HEK293 (cell line): ENCODE measurements around the gene APOC1.

ENCODE experiments used
- CTCF ChIA-PET: fragments of 350-600 bp; formaldehyde crosslinking; extraction: SDS; loops from one replicate; lab custom pipeline; 2021; ENCODE audit warnings: antibody characterized with exemption; lab: Yijun Ruan, JAX
- POLR2A ChIA-PET: fragments of 300-600 bp; formaldehyde crosslinking; extraction: SDS; loops from one replicate; lab custom pipeline; 2020; ENCODE audit warnings: antibody characterized with exemption, inconsistent platforms; lab: Yijun Ruan, JAX
- H3K27ac ChIP-seq: fragments of 200-500 bp; sonication (Bioruptor generic); 2 replicates; pipeline ENCODE4 v1.5.1; 2014; ENCODE audit warnings: low read depth, low read length, control low read depth, inconsistent platforms; ENCODE audit errors: extremely low read depth
- H3K36me3 ChIP-seq, 2 experiments: fragments of 200-500 bp in 1 of 2; sonication (Bioruptor generic) in 1 of 2; 1 replicate in 1 of 2; 2 replicates in 1 of 2; pipeline ENCODE4 v1.5.1; 2014 to 2017; ENCODE audit warnings: inconsistent platforms in 2 of 2, low read length in 2 of 2; ENCODE audit not compliant: control insufficient read depth in 2 of 2, insufficient read depth in 1 of 2
- H3K4me1 ChIP-seq: fragments of 200-500 bp; sonication (Bioruptor generic); 2 replicates; pipeline ENCODE4 v1.5.1; 2014; ENCODE audit warnings: mild to moderate bottlenecking, low read length, inconsistent platforms; ENCODE audit not compliant: control insufficient read depth, insufficient read depth
- H3K4me3 ChIP-seq: 2 replicates; pipeline ENCODE4 v1.5.1; 2011; ENCODE audit warnings: low read depth, mild to moderate bottlenecking, control low read depth, low read length, moderate library complexity
- H3K9me3 ChIP-seq: fragments of 200-500 bp; sonication (Bioruptor generic); 2 replicates; pipeline ENCODE4 v1.5.1; 2014; ENCODE audit warnings: low read depth, low read length, inconsistent platforms; ENCODE audit not compliant: control insufficient read depth, insufficient read depth
- BCL11A ChIP-seq: fragments of 450-650 bp; formaldehyde crosslinking; IDR thresholded peaks from 2 replicates; pipeline ENCODE4 v1.5.1; 2016; ENCODE audit warnings: low read depth, missing biosample characterization, missing genetic modification characterization
- BCL11B ChIP-seq: fragments of 450-650 bp; formaldehyde crosslinking; IDR thresholded peaks from 2 replicates; pipeline ENCODE4 v1.5.1; 2016; ENCODE audit warnings: low read depth, missing biosample characterization, missing genetic modification characterization
- MZF1 ChIP-seq: fragments of 450-650 bp; formaldehyde crosslinking; IDR thresholded peaks from 2 replicates; pipeline ENCODE4 v1.5.1; 2017; ENCODE audit warnings: missing biosample characterization, missing genetic modification characterization, borderline replicate concordance
- RBAK ChIP-seq: fragments of 450-650 bp; formaldehyde crosslinking; IDR thresholded peaks from 2 replicates; pipeline ENCODE4 v1.5.1; 2016; ENCODE audit warnings: missing biosample characterization, missing genetic modification characterization
- TRIM28 ChIP-seq: IDR thresholded peaks from 2 replicates; pipeline ENCODE4 v1.6.1; 2011; ENCODE audit warnings: low read length, control low read depth, borderline replicate concordance
- ZBTB17 ChIP-seq: fragments of 450-650 bp; formaldehyde crosslinking; IDR thresholded peaks from 2 replicates; pipeline ENCODE4 v1.5.1; 2016; ENCODE audit warnings: missing biosample characterization, missing genetic modification characterization
- ZIC2 ChIP-seq: fragments of 450-650 bp; formaldehyde crosslinking; IDR thresholded peaks from 2 replicates; pipeline ENCODE4 v1.5.1; 2016; ENCODE audit warnings: missing biosample characterization, missing genetic modification characterization
- ZNF133 ChIP-seq: fragments of 450-650 bp; formaldehyde crosslinking; IDR thresholded peaks from 2 replicates; pipeline ENCODE4 v1.5.1; 2016; ENCODE audit warnings: missing biosample characterization, missing genetic modification characterization
- ZNF2 ChIP-seq: fragments of 450-650 bp; formaldehyde crosslinking; IDR thresholded peaks from 2 replicates; pipeline ENCODE4 v1.5.1; 2016; ENCODE audit warnings: missing biosample characterization, missing genetic modification characterization
- ZNF24 ChIP-seq: fragments of 450-650 bp; formaldehyde crosslinking; IDR thresholded peaks from 2 replicates; pipeline ENCODE4 v1.5.1; 2016; ENCODE audit warnings: missing biosample characterization, missing genetic modification characterization
- ZNF600 ChIP-seq: fragments of 450-650 bp; formaldehyde crosslinking; IDR thresholded peaks from 2 replicates; pipeline ENCODE4 v1.5.1; 2016; ENCODE audit warnings: missing biosample characterization, missing genetic modification characterization
- ZNF654 ChIP-seq: fragments of 450-650 bp; formaldehyde crosslinking; IDR thresholded peaks from 2 replicates; pipeline ENCODE4 v1.5.1; 2016; ENCODE audit warnings: low read depth, missing biosample characterization, missing genetic modification characterization
- ZNF776 ChIP-seq: fragments of 450-650 bp; formaldehyde crosslinking; IDR thresholded peaks from 2 replicates; pipeline ENCODE4 v1.5.0; 2017; ENCODE audit warnings: missing biosample characterization, missing genetic modification characterization, borderline replicate concordance
- ZNF830 ChIP-seq: fragments of 450-650 bp; IDR thresholded peaks from 2 replicates; pipeline ENCODE4 v1.5.0; 2018; ENCODE audit warnings: missing biosample characterization, missing genetic modification characterization, low read depth, mild to moderate bottlenecking, moderate library complexity
- ZSCAN30 ChIP-seq: fragments of 450-650 bp; IDR thresholded peaks from 2 replicates; pipeline ENCODE4 v1.5.1; 2018; ENCODE audit warnings: missing biosample characterization, mild to moderate bottlenecking, missing genetic modification characterization, moderate library complexity
- TF ChIP-seq, protein P1 (sequence below): fragments of 450-650 bp; formaldehyde crosslinking; IDR thresholded peaks from 2 replicates; pipeline ENCODE4 v1.5.1; 2016; ENCODE audit warnings: missing biosample characterization, missing genetic modification characterization
- TF ChIP-seq, protein P2 (sequence below): fragments of 450-650 bp; formaldehyde crosslinking; IDR thresholded peaks from 2 replicates; pipeline ENCODE4 v1.5.1; 2016; ENCODE audit warnings: missing biosample characterization, missing genetic modification characterization, borderline replicate concordance

Gene APOC1

DNA sequence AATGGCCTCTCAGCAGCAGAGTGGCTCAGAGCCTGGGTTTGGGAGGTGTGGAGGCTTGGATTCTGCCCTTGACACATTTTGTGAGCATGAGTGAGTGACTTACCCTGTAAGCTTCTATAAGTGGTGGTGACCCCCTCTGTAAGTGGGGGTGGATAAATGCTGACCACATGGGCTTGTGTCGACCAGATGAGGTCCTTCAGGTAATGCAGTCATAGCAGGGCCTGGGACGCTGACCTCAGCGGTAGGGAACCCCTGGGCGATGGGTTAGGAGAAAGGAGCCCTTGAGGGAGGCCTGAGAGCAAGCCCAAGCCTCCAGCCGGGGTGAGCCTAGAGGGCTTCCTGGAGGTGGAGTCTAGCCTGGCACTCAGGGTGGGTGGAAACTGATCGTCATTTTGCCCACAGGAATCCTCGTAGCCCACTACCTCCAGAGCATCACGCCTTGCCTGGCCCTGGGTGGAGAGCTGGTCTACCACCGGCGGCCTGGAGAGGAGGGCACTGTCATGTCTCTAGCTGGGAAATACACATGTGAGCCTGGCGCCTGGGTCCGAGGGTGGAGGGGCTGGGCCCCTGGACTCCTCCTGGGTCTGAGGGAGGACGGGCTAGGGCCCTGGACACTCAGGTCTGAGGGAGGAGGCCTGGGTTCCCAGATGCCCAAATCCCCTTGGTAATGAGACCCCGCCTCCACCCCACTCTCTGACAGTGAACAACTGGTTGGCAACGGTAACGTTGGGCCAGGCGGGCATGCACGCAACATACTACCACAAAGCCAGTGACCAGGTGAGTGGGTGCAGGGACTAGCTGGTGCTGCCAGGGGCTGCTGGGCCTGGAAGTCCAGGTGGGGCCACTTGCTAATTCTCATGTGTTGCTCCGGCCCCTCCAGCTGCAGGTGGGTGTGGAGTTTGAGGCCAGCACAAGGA lies 13.8 kb upstream of the APOC1 start:
- peaks cover 41 to 61% of the 10 kb centered on the region in 2 experiments for H3K36me3 ChIP-seq
- POLR2A ChIA-PET, result interaction anchor here (0.7 to 2.2 kb wide), 3 partner anchors 10 to 116 kb away, joined by 3 to 10 read pairs (median 4); no protein-coding TSS in a partner anchor
- H3K9me3 ChIP-seq, result no peaks in the 10 kb centered on the region
- CTCF ChIA-PET, result interaction anchor here (0.6 to 0.7 kb wide), 2 partner anchors 8 to 117 kb away, joined by 3 to 4 read pairs; no protein-coding TSS in a partner anchor
- H3K4me1 ChIP-seq, result peaks cover 4% of the 10 kb centered on the region; the same call in 1 of the 2 replicates
- no peak overlapping the region for H3K27ac ChIP-seq
- no peak for TF ChIP-seq ZNF133
- H3K4me3 ChIP-seq, result no peak overlapping the region

GRCh38 chr19:44903216-44903601 lies 11.2 kb upstream of the APOC1 start:
- Histone ChIP-seq H3K4me3 (no peak overlapping the region), H3K9me3 (no peaks in the 10 kb centered on the region), H3K36me3 (peaks cover 25 to 35% of the 10 kb centered on the region in 2 experiments; a peak in 2 of 3 replicates), H3K4me1 (peaks cover 6% of the 10 kb centered on the region; the same call in 1 of the 2 replicates), H3K27ac (no peak overlapping the region)
- ChIA-PET POLR2A (no interaction called here), CTCF (interaction anchor here (0.6 to 5.0 kb wide), 24 partner anchors 8 to 707 kb away, joined by 3 to 101 read pairs (median 4); partner anchors contain the start of genes APOC1, APOC2, CLPTM1 and TOMM40)
- TF ChIP-seq ZNF2 (tag by site-specific recombination), result no peak
- TF ChIP-seq ZIC2, result no peak
- TF ChIP-seq ZNF24 (tag by site-specific recombination), result no peak
- no peak for TF ChIP-seq MZF1 (tag by site-specific recombination)
- TF ChIP-seq, protein P1, sequence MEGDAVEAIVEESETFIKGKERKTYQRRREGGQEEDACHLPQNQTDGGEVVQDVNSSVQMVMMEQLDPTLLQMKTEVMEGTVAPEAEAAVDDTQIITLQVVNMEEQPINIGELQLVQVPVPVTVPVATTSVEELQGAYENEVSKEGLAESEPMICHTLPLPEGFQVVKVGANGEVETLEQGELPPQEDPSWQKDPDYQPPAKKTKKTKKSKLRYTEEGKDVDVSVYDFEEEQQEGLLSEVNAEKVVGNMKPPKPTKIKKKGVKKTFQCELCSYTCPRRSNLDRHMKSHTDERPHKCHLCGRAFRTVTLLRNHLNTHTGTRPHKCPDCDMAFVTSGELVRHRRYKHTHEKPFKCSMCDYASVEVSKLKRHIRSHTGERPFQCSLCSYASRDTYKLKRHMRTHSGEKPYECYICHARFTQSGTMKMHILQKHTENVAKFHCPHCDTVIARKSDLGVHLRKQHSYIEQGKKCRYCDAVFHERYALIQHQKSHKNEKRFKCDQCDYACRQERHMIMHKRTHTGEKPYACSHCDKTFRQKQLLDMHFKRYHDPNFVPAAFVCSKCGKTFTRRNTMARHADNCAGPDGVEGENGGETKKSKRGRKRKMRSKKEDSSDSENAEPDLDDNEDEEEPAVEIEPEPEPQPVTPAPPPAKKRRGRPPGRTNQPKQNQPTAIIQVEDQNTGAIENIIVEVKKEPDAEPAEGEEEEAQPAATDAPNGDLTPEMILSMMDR, result no peak
- TF ChIP-seq, protein P2, sequence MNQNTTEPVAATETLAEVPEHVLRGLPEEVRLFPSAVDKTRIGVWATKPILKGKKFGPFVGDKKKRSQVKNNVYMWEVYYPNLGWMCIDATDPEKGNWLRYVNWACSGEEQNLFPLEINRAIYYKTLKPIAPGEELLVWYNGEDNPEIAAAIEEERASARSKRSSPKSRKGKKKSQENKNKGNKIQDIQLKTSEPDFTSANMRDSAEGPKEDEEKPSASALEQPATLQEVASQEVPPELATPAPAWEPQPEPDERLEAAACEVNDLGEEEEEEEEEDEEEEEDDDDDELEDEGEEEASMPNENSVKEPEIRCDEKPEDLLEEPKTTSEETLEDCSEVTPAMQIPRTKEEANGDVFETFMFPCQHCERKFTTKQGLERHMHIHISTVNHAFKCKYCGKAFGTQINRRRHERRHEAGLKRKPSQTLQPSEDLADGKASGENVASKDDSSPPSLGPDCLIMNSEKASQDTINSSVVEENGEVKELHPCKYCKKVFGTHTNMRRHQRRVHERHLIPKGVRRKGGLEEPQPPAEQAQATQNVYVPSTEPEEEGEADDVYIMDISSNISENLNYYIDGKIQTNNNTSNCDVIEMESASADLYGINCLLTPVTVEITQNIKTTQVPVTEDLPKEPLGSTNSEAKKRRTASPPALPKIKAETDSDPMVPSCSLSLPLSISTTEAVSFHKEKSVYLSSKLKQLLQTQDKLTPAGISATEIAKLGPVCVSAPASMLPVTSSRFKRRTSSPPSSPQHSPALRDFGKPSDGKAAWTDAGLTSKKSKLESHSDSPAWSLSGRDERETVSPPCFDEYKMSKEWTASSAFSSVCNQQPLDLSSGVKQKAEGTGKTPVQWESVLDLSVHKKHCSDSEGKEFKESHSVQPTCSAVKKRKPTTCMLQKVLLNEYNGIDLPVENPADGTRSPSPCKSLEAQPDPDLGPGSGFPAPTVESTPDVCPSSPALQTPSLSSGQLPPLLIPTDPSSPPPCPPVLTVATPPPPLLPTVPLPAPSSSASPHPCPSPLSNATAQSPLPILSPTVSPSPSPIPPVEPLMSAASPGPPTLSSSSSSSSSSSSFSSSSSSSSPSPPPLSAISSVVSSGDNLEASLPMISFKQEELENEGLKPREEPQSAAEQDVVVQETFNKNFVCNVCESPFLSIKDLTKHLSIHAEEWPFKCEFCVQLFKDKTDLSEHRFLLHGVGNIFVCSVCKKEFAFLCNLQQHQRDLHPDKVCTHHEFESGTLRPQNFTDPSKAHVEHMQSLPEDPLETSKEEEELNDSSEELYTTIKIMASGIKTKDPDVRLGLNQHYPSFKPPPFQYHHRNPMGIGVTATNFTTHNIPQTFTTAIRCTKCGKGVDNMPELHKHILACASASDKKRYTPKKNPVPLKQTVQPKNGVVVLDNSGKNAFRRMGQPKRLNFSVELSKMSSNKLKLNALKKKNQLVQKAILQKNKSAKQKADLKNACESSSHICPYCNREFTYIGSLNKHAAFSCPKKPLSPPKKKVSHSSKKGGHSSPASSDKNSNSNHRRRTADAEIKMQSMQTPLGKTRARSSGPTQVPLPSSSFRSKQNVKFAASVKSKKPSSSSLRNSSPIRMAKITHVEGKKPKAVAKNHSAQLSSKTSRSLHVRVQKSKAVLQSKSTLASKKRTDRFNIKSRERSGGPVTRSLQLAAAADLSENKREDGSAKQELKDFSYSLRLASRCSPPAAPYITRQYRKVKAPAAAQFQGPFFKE, result no peak
- no peak for TF ChIP-seq ZNF776 (tag by site-specific recombination)

DNA sequence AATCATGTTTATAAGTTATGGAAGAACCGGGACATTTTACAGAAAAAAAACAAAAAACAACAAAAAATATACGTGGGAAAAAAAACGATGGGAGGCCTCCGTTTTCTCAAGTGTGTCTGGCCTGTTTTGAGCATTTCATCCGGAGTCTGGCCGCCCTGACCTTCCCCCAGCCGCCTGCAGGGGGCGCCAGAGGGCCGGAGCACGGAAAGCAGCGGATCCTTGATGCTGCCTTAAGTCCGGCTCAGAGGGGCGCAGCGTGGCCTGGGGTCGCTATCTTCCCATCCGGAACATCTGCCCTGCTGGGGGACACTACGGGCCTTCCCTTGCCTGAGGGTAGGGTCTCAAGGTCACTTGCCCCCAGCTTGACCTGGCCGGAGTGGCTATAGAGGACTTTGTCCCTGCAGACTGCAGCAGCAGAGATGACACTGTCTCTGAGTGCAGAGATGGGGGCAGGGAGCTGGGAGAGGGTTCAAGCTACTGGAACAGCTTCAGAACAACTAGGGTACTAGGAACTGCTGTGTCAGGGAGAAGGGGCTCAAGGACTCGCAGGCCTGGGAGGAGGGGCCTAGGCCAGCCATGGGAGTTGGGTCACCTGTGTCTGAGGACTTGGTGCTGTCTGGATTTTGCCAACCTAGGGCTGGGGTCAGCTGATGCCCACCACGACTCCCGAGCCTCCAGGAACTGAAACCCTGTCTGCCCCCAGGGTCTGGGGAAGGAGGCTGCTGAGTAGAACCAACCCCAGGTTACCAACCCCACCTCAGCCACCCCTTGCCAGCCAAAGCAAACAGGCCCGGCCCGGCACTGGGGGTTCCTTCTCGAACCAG lies 10.6 kb upstream of the APOC1 start:
- TF ChIP-seq ZSCAN30 (tag by site-specific recombination), result no peak
- peak; percentile 96 for TF ChIP-seq BCL11A (tag by site-specific recombination)
- no peak for TF ChIP-seq ZNF830 (tag by site-specific recombination)
- no peak for TF ChIP-seq RBAK (tag by site-specific recombination)
- peak; percentile 98 for TF ChIP-seq BCL11B
- TF ChIP-seq, protein P1, result peak; percentile 88
- TF ChIP-seq ZNF600 (tag by site-specific recombination), result peak; percentile 20; the same call in 1 of the 2 replicates
- TF ChIP-seq ZNF654, result peak; percentile 49
- peak; percentile 55 for TF ChIP-seq ZBTB17 (tag by site-specific recombination)
- no peak for TF ChIP-seq TRIM28
- POLR2A ChIA-PET, result interaction anchor here (1.2 kb wide), 1 partner anchor 13 kb away, joined by 4 read pairs; the partner anchor contains the start of gene TOMM40
- CTCF ChIA-PET, result interaction anchor here (0.6 to 5.0 kb wide), 33 partner anchors 9 to 707 kb away, joined by 3 to 101 read pairs (median 4); partner anchors contain the start of genes APOC1, APOC2, CLPTM1 and TOMM40
- no peaks in the 10 kb centered on the region for H3K9me3 ChIP-seq
- peaks cover 22 to 34% of the 10 kb centered on the region in 2 experiments; a peak in 2 of 3 replicates for H3K36me3 ChIP-seq
- H3K4me1 ChIP-seq, result peaks cover 6% of the 10 kb centered on the region; the same call in 1 of the 2 replicates
- H3K4me3 ChIP-seq, result no peak overlapping the region
- H3K27ac ChIP-seq, result no peak overlapping the region
